Smooth muscle cell (in vitro differentiated cells): ENCODE data around the gene PPEF2. TPM values are rescaled to one million over a fixed set of nuclear protein-coding genes. Genes with fewer than 3 reads are reported as not detected.

ENCODE experiments used
- polyA plus RNA-seq: library from polyadenylated mRNA; unstranded; fragments of >200 nt; fragmentation: Nextera tagmentation; extraction: Ambion mirVana; gene quantifications from 2 replicates; pipeline ENCODE4 v1.2.1, GENCODE V29; 2016
- small RNA-seq: library from RNA; depleted of rRNA; stranded (forward); fragments of <200 nt; gene quantifications from one replicate; pipeline ENCODE3, GENCODE V24; 2014
- total RNA-seq: library from RNA; depleted of rRNA; stranded (reverse); fragments of >200 nt; gene quantifications from 2 replicates; pipeline ENCODE4 v1.2.3, GENCODE V29; 2014

PPEF2 gene
- total and polyA plus RNA-seq, 2 experiments from 2014 or later, result not detected

Small RNAs within 50 kb of the gene (small RNA-seq; reads per million reads assigned to genes)
- gene RNU2-16P, result not detected

Other genes starting within 250 kb of the PPEF2 start
- 149 and 172 TPM in 2 replicates for gene G3BP2, start 229.0 kb downstream of the PPEF2 start, total RNA-seq
- 81.7 and 84.5 TPM in 2 replicates for gene G3BP2, start 229.0 kb downstream of the PPEF2 start, polyA plus RNA-seq
- 94.6 and 111 TPM in 2 replicates for gene USO1, start 177.9 kb downstream of the PPEF2 start, total RNA-seq
- 43.1 and 50.4 TPM in 2 replicates for gene USO1, start 177.9 kb downstream of the PPEF2 start, polyA plus RNA-seq
- gene NAAA, start 38.6 kb upstream of the PPEF2 start, total RNA-seq, result 27.7 and 45.5 TPM in 2 replicates
- 13.8 and 14.9 TPM in 2 replicates for gene NAAA, start 38.6 kb upstream of the PPEF2 start, polyA plus RNA-seq
- 33.3 and 38.8 TPM in 2 replicates for gene SDAD1, start 88.5 kb upstream of the PPEF2 start, total RNA-seq
- gene SDAD1, start 88.5 kb upstream of the PPEF2 start, polyA plus RNA-seq, result 30.3 and 44.0 TPM in 2 replicates
- gene CXCL9, start 105.1 kb upstream of the PPEF2 start, total RNA-seq, result 0.27 and 0.45 TPM in 2 replicates
- 0.16 TPM in 1 of 2 replicates, not detected in the other for gene CXCL9, start 105.1 kb upstream of the PPEF2 start, polyA plus RNA-seq
- 18.9 and 19.7 TPM in 2 replicates for gene CXCL10, start 121.0 kb upstream of the PPEF2 start, total RNA-seq
- gene CXCL10, start 121.0 kb upstream of the PPEF2 start, polyA plus RNA-seq, result 18.9 and 21.2 TPM in 2 replicates
- gene CXCL11, start 133.6 kb upstream of the PPEF2 start, total RNA-seq, result not detected in 2 replicates
- not detected in 2 replicates for gene CXCL11, start 133.6 kb upstream of the PPEF2 start, polyA plus RNA-seq
- gene ART3, start 172.3 kb upstream of the PPEF2 start, total RNA-seq, result not detected in 2 replicates
- 0.93 and 1.1 TPM in 2 replicates for gene ART3, start 172.3 kb upstream of the PPEF2 start, polyA plus RNA-seq
- 52.6 and 61.7 TPM in 2 replicates for gene NUP54, start 245.9 kb upstream of the PPEF2 start, total RNA-seq
- 36.3 and 38.3 TPM in 2 replicates for gene NUP54, start 245.9 kb upstream of the PPEF2 start, polyA plus RNA-seq